Measurements from ENCODE around the gene ANK2. TPM values are rescaled to one million over a fixed set of nuclear protein-coding genes. Genes with fewer than 3 reads are reported as not detected.
"Not testable (repeated sequence)": the region's sequence is repeated elsewhere in the genome, so short reads cannot be mapped to it uniquely, and the experiment has no call there.

The ANK2 gene
- total RNA-seq, 5 donors from 2014 or later (not counting 1 experiment from before 2014, with no cell fraction given): 0.25 to 0.62 (median 0.31) TPM; not detected in 1

DNA sequence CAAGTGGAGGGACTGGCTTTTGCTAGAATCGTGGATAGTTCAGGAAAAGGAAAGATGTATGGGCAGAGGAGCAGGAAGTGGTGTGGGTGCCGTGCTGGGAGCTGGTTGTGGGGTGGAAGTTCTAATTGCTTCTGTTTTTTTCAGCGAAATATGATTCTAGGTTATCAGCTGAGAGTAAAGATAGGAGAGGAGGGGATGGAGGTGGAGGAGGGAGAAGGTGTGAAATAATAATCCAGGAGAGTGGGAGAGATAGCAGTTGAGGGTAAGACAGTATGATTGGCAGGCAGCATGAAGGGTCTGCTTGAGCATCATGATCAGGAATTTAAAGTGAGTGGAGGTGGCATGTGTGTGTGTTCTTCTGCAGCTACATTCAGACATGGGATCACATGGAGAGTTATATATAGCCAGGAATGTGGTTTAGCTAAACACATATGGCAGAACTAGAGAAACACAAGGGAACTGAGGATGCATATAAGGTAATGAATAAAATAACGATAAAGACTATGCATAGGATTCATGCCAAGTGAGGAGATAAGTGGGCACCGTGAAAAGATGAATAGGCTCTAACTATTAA lies 133.7 kb downstream of the ANK2 start:
- Histone ChIP-seq H3K4me1 (ENCODE audit: control insufficient read depth in 1 of 2, extremely low read depth in 1 of 2, insufficient read depth in 2 of 2, low read length in 2 of 2) (no peaks in the 10 kb centered on the region), H3K9me3 (no peaks in the 10 kb centered on the region), H3K4me3 (ENCODE audit: control insufficient read depth in 1 of 2, extremely low read depth in 1 of 2, low read length in 1 of 2) (no peak overlapping the region), H3K27me3 (replicated peaks in 1 of 2; ENCODE audit: control insufficient read depth in 2 of 2, extremely low read depth in 1 of 2, insufficient read depth in 2 of 2, low read length in 1 of 2) (no peaks in the 10 kb centered on the region), H3K36me3 (ENCODE audit: control insufficient read depth in 2 of 2, extremely low read depth in 1 of 2, insufficient read depth in 1 of 2, low read length in 1 of 2) (no peaks in the 10 kb centered on the region), H3K27ac (ENCODE audit: low read length) (no peak overlapping the region)
- WGBS (ENCODE audit: insufficient coverage): 40% methylated on average over 5 of the region's 5 CpGs
- Mint-ChIP-seq H3K9me3 (no peaks in the 10 kb centered on the region), H3K4me1 (no peaks in the 10 kb centered on the region), H3K4me3 (no peak overlapping the region), H3K27ac (no peak overlapping the region), H3K36me3 (no peaks in the 10 kb centered on the region), H3K27me3 (no peaks in the 10 kb centered on the region)
- POLR2A ChIA-PET: no interaction called here
- CTCF ChIA-PET: no interaction called here
- DNase-seq (no peak), ATAC-seq (replicated peaks in 1 of 4) (no peak)

DNA sequence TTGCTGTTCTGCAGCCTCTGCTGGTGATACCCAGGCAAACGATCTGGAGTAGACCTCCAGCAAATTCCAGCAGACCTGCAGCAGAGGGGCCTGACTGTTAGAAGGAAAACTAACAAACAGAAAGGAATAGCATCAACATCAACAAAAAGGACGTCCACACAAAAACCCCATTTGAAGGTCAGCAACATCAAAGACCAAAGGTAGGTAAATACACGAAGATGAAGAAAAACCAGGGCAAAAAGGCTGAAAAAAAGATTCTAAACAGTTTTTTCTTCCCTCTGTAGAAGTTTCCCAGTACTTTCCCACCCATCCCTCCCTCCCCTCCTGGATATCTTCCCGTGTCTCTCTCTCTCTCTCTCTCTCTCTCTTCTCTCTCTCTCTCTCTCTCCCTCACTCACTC lies 136.8 kb downstream of the ANK2 start:
- ATAC-seq (replicated peaks in 1 of 4); H3K27me3 ChIP-seq (replicated peaks in 1 of 2; ENCODE audit: control insufficient read depth in 2 of 2, extremely low read depth in 1 of 2, insufficient read depth in 2 of 2, low read length in 1 of 2); H3K36me3 ChIP-seq (ENCODE audit: control insufficient read depth in 2 of 2, extremely low read depth in 1 of 2, insufficient read depth in 1 of 2, low read length in 1 of 2); H3K27me3 Mint-ChIP-seq; DNase-seq; H3K4me3 Mint-ChIP-seq; H3K4me1 Mint-ChIP-seq; H3K9me3 ChIP-seq; POLR2A ChIA-PET; CTCF ChIA-PET; H3K4me3 ChIP-seq (ENCODE audit: control insufficient read depth in 1 of 2, extremely low read depth in 1 of 2, low read length in 1 of 2); H3K36me3 Mint-ChIP-seq; H3K4me1 ChIP-seq (ENCODE audit: control insufficient read depth in 1 of 2, extremely low read depth in 1 of 2, insufficient read depth in 2 of 2, low read length in 2 of 2); H3K27ac ChIP-seq (ENCODE audit: low read length); H3K27ac Mint-ChIP-seq; H3K9me3 Mint-ChIP-seq: not testable (repeated sequence)
- 33% methylated on average over 1 of the region's 4 CpGs for WGBS (ENCODE audit: insufficient coverage)

DNA sequence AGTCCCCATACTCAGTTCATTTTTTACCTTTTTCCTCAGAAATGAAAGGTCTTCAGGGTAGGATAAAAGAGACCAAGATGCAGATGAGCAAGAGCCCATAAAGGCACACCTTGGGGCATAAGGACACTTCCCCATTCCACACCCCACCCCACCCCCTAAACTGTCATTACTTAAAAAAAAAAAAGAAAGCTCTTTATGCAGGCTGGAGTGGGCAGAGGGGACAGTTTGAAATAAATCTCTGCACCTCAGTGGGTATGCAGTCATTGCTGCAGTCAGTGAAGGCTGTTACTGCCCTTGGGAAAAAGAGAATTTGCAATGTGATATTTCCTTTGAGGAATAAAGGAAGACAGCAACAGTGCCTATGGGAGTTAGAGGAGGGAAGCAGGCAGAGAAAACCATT lies 137.5 kb downstream of the ANK2 start:
- no peaks in the 10 kb centered on the region for H3K4me1 ChIP-seq (ENCODE audit: control insufficient read depth in 1 of 2, extremely low read depth in 1 of 2, insufficient read depth in 2 of 2, low read length in 2 of 2)
- H3K27ac Mint-ChIP-seq: no peak overlapping the region
- H3K27me3 ChIP-seq (replicated peaks in 1 of 2; ENCODE audit: control insufficient read depth in 2 of 2, extremely low read depth in 1 of 2, insufficient read depth in 2 of 2, low read length in 1 of 2): peaks cover 0 to 2% of the 10 kb centered on the region in 2 experiments
- H3K9me3 Mint-ChIP-seq: no peaks in the 10 kb centered on the region
- ATAC-seq (replicated peaks in 1 of 4): no peak
- POLR2A ChIA-PET: no interaction called here
- H3K36me3 Mint-ChIP-seq: no peaks in the 10 kb centered on the region
- H3K4me3 Mint-ChIP-seq: no peak overlapping the region
- no peak overlapping the region for H3K27ac ChIP-seq (ENCODE audit: low read length)
- no peaks in the 10 kb centered on the region for H3K9me3 ChIP-seq
- H3K27me3 Mint-ChIP-seq: peaks cover 0 to 2% of the 10 kb centered on the region in 2 donors
- no peak for DNase-seq
- CTCF ChIA-PET: no interaction called here
- H3K4me1 Mint-ChIP-seq: no peaks in the 10 kb centered on the region
- H3K36me3 ChIP-seq (ENCODE audit: control insufficient read depth in 2 of 2, extremely low read depth in 1 of 2, insufficient read depth in 1 of 2, low read length in 1 of 2): no peaks in the 10 kb centered on the region
- no peak overlapping the region for H3K4me3 ChIP-seq (ENCODE audit: control insufficient read depth in 1 of 2, extremely low read depth in 1 of 2, low read length in 1 of 2)

DNA sequence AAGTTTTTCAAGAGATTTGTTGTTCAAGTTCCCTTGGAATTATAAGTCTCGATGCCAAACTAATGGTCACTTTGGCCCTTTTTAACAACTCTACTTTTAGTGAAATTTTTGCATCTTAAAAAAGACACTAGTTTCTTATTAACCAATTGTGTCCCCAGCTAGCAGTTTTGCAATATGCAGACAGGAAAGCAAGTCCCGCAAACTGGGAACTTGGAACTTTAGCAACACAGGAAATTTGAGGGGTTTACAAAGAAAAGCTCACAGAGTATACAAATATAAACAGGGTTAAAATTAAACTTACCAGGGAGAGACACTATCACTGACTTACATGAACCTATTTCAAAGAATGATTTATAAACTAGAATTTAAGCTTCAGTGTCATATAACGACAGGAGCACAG lies 137.9 kb downstream of the ANK2 start:
- peaks cover 0 to 2% of the 10 kb centered on the region in 2 experiments for H3K27me3 ChIP-seq (replicated peaks in 1 of 2; ENCODE audit: control insufficient read depth in 2 of 2, extremely low read depth in 1 of 2, insufficient read depth in 2 of 2, low read length in 1 of 2)
- Mint-ChIP-seq H3K27ac (no peak overlapping the region), H3K27me3 (peaks cover 0 to 2% of the 10 kb centered on the region in 2 donors), H3K36me3 (no peaks in the 10 kb centered on the region), H3K4me3 (no peak overlapping the region), H3K4me1 (no peaks in the 10 kb centered on the region), H3K9me3 (no peaks in the 10 kb centered on the region)
- no peak overlapping the region for H3K4me3 ChIP-seq (ENCODE audit: control insufficient read depth in 1 of 2, extremely low read depth in 1 of 2, low read length in 1 of 2)
- ATAC-seq (replicated peaks in 1 of 4): no peak
- H3K36me3 ChIP-seq (ENCODE audit: control insufficient read depth in 2 of 2, extremely low read depth in 1 of 2, insufficient read depth in 1 of 2, low read length in 1 of 2): no peaks in the 10 kb centered on the region
- ChIA-PET CTCF (no interaction called here), POLR2A (no interaction called here)
- 50% methylated on average over 2 of the region's 3 CpGs for WGBS (ENCODE audit: insufficient coverage)
- no peaks in the 10 kb centered on the region for H3K9me3 ChIP-seq
- DNase-seq: no peak
- no peaks in the 10 kb centered on the region for H3K4me1 ChIP-seq (ENCODE audit: control insufficient read depth in 1 of 2, extremely low read depth in 1 of 2, insufficient read depth in 2 of 2, low read length in 2 of 2)
- no peak overlapping the region for H3K27ac ChIP-seq (ENCODE audit: low read length)

DNA sequence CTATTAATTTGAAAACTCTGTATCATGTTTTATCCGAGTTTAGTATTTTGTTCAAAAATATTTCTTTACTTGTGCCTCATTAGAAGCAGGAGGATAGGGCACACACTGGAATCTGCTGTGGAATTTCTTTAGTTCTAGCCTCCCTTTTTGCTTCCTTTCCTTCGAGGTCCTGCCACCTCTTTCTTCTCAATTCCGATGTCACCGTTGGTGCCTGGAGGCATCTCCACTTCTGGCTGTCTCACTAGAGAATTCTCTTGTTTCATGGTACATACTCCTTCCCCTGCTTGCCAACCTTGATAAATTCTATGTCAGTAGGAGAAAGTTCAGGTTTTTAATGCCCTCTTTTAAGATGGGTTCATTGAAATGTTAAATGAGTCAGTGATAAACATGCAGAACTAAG lies 140.1 kb downstream of the ANK2 start:
- no peak overlapping the region for H3K4me3 ChIP-seq (ENCODE audit: control insufficient read depth in 1 of 2, extremely low read depth in 1 of 2, low read length in 1 of 2)
- peaks cover 0 to 2% of the 10 kb centered on the region in 2 experiments for H3K27me3 ChIP-seq (replicated peaks in 1 of 2; ENCODE audit: control insufficient read depth in 2 of 2, extremely low read depth in 1 of 2, insufficient read depth in 2 of 2, low read length in 1 of 2)
- H3K27ac ChIP-seq (ENCODE audit: low read length): no peak overlapping the region
- Mint-ChIP-seq H3K27me3 (peaks cover 0 to 2% of the 10 kb centered on the region in 2 donors), H3K4me3 (no peak overlapping the region), H3K27ac (no peak overlapping the region), H3K36me3 (no peaks in the 10 kb centered on the region), H3K4me1 (no peaks in the 10 kb centered on the region), H3K9me3 (no peaks in the 10 kb centered on the region)
- DNase-seq (no peak), ATAC-seq (replicated peaks in 1 of 4) (no peak)
- CTCF ChIA-PET: no interaction called here
- H3K36me3 ChIP-seq (ENCODE audit: control insufficient read depth in 2 of 2, extremely low read depth in 1 of 2, insufficient read depth in 1 of 2, low read length in 1 of 2): no peaks in the 10 kb centered on the region
- no peaks in the 10 kb centered on the region for H3K9me3 ChIP-seq
- POLR2A ChIA-PET: no interaction called here
- H3K4me1 ChIP-seq (ENCODE audit: control insufficient read depth in 1 of 2, extremely low read depth in 1 of 2, insufficient read depth in 2 of 2, low read length in 2 of 2): no peaks in the 10 kb centered on the region
- 44% methylated on average over 1 of the region's 4 CpGs for WGBS (ENCODE audit: insufficient coverage)

DNA sequence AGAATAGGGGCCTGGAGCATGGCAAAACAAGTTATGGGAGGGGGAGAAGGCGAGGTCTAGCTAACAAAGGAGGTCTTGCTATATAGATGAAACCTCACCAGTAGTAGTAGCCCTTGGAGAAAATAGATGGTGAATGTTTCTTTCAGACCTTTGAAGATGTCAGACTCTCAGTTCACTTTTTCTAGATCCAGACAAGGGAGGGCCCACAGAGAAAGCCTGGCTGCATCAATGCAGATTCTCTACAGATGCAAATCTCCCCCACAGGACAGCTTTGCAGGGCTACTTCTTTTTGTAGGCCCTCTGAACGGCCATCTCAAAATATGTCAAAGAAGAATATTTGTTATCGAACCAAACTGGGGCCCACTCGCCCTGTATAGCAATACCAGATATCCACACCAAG lies 159.7 kb downstream of the ANK2 start:
- no peaks in the 10 kb centered on the region for H3K9me3 ChIP-seq
- H3K4me1 ChIP-seq (ENCODE audit: control insufficient read depth in 1 of 2, extremely low read depth in 1 of 2, insufficient read depth in 2 of 2, low read length in 2 of 2): no peaks in the 10 kb centered on the region
- ChIA-PET POLR2A (no interaction called here), CTCF (no interaction called here)
- no peak for ATAC-seq (replicated peaks in 1 of 4)
- no peak overlapping the region for H3K4me3 Mint-ChIP-seq
- WGBS (ENCODE audit: insufficient coverage): 20% methylated on average over 1 of the region's 4 CpGs
- no peak overlapping the region for H3K27ac ChIP-seq (ENCODE audit: low read length)
- H3K4me1 Mint-ChIP-seq: no peaks in the 10 kb centered on the region
- no peaks in the 10 kb centered on the region for H3K27me3 ChIP-seq (replicated peaks in 1 of 2; ENCODE audit: control insufficient read depth in 2 of 2, extremely low read depth in 1 of 2, insufficient read depth in 2 of 2, low read length in 1 of 2)
- no peak overlapping the region for H3K27ac Mint-ChIP-seq
- no peaks in the 10 kb centered on the region for H3K36me3 ChIP-seq (ENCODE audit: control insufficient read depth in 2 of 2, extremely low read depth in 1 of 2, insufficient read depth in 1 of 2, low read length in 1 of 2)
- H3K4me3 ChIP-seq (ENCODE audit: control insufficient read depth in 1 of 2, extremely low read depth in 1 of 2, low read length in 1 of 2): no peak overlapping the region
- DNase-seq: no peak
- H3K36me3 Mint-ChIP-seq: no peaks in the 10 kb centered on the region
- no peaks in the 10 kb centered on the region for H3K9me3 Mint-ChIP-seq
- peaks cover 0 to 3% of the 10 kb centered on the region in 2 donors for H3K27me3 Mint-ChIP-seq

DNA sequence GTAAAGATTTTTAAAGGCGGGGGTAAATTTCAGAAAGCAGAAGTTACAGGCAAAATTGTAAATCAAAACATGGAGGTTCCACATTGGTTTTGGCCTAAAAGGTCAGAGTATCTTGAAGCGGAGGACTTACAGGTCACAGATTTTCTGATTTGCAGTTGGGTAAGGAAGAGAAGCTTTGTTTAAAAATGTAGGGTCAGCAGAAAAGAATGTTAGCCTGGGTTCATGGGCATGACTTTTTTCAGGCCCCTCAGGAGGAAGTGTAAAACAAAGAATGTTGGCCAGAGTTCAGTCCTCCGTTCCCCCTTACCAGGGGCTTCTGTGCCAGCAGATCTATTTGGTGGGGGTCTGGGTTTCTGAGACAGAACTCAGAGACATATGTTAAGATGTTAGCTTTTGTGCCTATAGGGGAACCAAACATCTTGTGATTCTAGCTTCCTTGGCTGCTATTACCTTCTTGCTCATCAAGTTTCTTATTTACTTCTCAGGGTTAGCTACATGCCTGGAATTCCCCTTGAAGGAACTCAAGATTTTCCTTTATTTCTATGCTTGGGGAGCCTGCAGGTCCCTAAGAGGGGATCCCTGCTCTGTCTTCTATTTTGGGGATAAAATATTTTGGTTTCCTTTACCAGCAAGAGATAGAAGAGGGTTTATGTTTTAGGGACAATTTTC lies 160.3 kb downstream of the ANK2 start:
- ATAC-seq (replicated peaks in 1 of 4) (no peak), DNase-seq (no peak)
- H3K9me3 ChIP-seq: no peaks in the 10 kb centered on the region
- Mint-ChIP-seq H3K27ac (no peak overlapping the region), H3K4me1 (no peaks in the 10 kb centered on the region), H3K4me3 (no peak overlapping the region), H3K9me3 (no peaks in the 10 kb centered on the region), H3K36me3 (no peaks in the 10 kb centered on the region), H3K27me3 (peaks cover 0 to 3% of the 10 kb centered on the region in 2 donors)
- no peak overlapping the region for H3K4me3 ChIP-seq (ENCODE audit: control insufficient read depth in 1 of 2, extremely low read depth in 1 of 2, low read length in 1 of 2)
- H3K36me3 ChIP-seq (ENCODE audit: control insufficient read depth in 2 of 2, extremely low read depth in 1 of 2, insufficient read depth in 1 of 2, low read length in 1 of 2): no peaks in the 10 kb centered on the region
- ChIA-PET CTCF (no interaction called here), POLR2A (no interaction called here)
- H3K27ac ChIP-seq (ENCODE audit: low read length): no peak overlapping the region
- no peaks in the 10 kb centered on the region for H3K4me1 ChIP-seq (ENCODE audit: control insufficient read depth in 1 of 2, extremely low read depth in 1 of 2, insufficient read depth in 2 of 2, low read length in 2 of 2)
- WGBS (ENCODE audit: insufficient coverage): 84% methylated on average over 2 of the region's 3 CpGs
- no peaks in the 10 kb centered on the region for H3K27me3 ChIP-seq (replicated peaks in 1 of 2; ENCODE audit: control insufficient read depth in 2 of 2, extremely low read depth in 1 of 2, insufficient read depth in 2 of 2, low read length in 1 of 2)
